HepG2 (cell line): ENCODE data around the gene AADAT. TPM values are rescaled to one million over a fixed set of nuclear protein-coding genes. Genes with fewer than 3 reads are reported as not detected.

Source experiments
- ARHGAP35 ChIP-seq: sonication (generic); formaldehyde crosslinking; IDR thresholded peaks from 2 replicates; pipeline ENCODE4 v1.9.0; 2022; ENCODE audit warnings: mild to moderate bottlenecking, inconsistent platforms, moderate library complexity, missing genetic modification reagents, borderline replicate concordance
- CHD2 ChIP-seq: IDR thresholded peaks from 2 replicates; pipeline ENCODE4 v1.6.1; 2011; ENCODE audit warnings: low read depth, low read length, improper control_type of control experiment
- ETV6 ChIP-seq: sonication (generic); formaldehyde crosslinking; conservative IDR thresholded peaks from 2 replicates; pipeline ENCODE4 v1.4.0; 2020; ENCODE audit warnings: missing genetic modification reagents
- HCFC1 ChIP-seq: fragments of 150-350 bp; IDR thresholded peaks from 2 replicates; pipeline ENCODE4 v1.6.1; 2014; ENCODE audit warnings: low read depth, low read length
- HINFP ChIP-seq: sonication (generic); formaldehyde crosslinking; IDR thresholded peaks from 2 replicates; pipeline ENCODE4 v1.4.0; 2020; ENCODE audit warnings: low read depth, mild to moderate bottlenecking, missing genetic modification reagents
- MED1 ChIP-seq: sonication (generic); formaldehyde crosslinking; IDR thresholded peaks from 2 replicates; pipeline ENCODE4 v1.4.0; 2020; ENCODE audit warnings: missing genetic modification reagents
- NFYC ChIP-seq: IDR thresholded peaks from 2 replicates; pipeline ENCODE4 v1.6.1; 2016; ENCODE audit warnings: missing genetic modification reagents, missing compliant biosample characterization
- SETDB1 ChIP-seq: sonication (generic); formaldehyde crosslinking; IDR thresholded peaks from 2 replicates; pipeline ENCODE4 v1.5.1; 2020; ENCODE audit warnings: missing genetic modification reagents, mild to moderate bottlenecking, borderline replicate concordance
- TAF15 ChIP-seq: fragments of 200-400 bp; formaldehyde crosslinking; IDR thresholded peaks from one replicate; pipeline ENCODE4 v1.6.1; 2018; ENCODE audit warnings: mild to moderate bottlenecking, low read depth, low read length; ENCODE audit not compliant: poor library complexity, severe bottlenecking
- TEF ChIP-seq: sonication (generic); formaldehyde crosslinking; IDR thresholded peaks from 2 replicates; pipeline ENCODE4 v1.5.0; 2020; ENCODE audit warnings: missing genetic modification reagents
- TFE3 ChIP-seq: IDR thresholded peaks from 2 replicates; pipeline ENCODE4 v1.6.1; 2016
- U2AF2 ChIP-seq: fragments of 200-400 bp; formaldehyde crosslinking; IDR thresholded peaks from 2 replicates; pipeline ENCODE4 v1.6.1; 2017; ENCODE audit warnings: low read depth, mild to moderate bottlenecking, low read length
- ZMYM3 ChIP-seq: sonication (generic); formaldehyde crosslinking; IDR thresholded peaks from 2 replicates; pipeline ENCODE4 v1.5.1; 2020; ENCODE audit warnings: mild to moderate bottlenecking, missing genetic modification reagents
- ZNF296 ChIP-seq: sonication (generic); formaldehyde crosslinking; conservative IDR thresholded peaks from 2 replicates; pipeline ENCODE4 v1.5.0; 2020; ENCODE audit warnings: mild to moderate bottlenecking, missing genetic modification reagents
- ZNF367 ChIP-seq: sonication (generic); formaldehyde crosslinking; IDR thresholded peaks from 2 replicates; pipeline ENCODE4 v1.4.0; 2020; ENCODE audit warnings: missing genetic modification reagents, borderline replicate concordance
- ZNF639 ChIP-seq: conservative IDR thresholded peaks from 2 replicates; pipeline ENCODE4 v1.6.1; 2018; ENCODE audit warnings: missing genetic modification reagents
- ZNF7 ChIP-seq: IDR thresholded peaks from 2 replicates; pipeline ENCODE4 v1.6.1; 2016; ENCODE audit warnings: missing biosample characterization, missing genetic modification reagents
- ZNF839 ChIP-seq: sonication (generic); formaldehyde crosslinking; IDR thresholded peaks from 2 replicates; pipeline ENCODE4 v1.4.0; 2020; ENCODE audit warnings: missing genetic modification reagents, mild to moderate bottlenecking, borderline replicate concordance
- ZSCAN12 ChIP-seq: sonication (generic); formaldehyde crosslinking; IDR thresholded peaks from 2 replicates; pipeline ENCODE4 v1.9.0; 2021; ENCODE audit warnings: mild to moderate bottlenecking, missing genetic modification reagents
- ZSCAN31 ChIP-seq: sonication (generic); formaldehyde crosslinking; IDR thresholded peaks from 2 replicates; pipeline ENCODE4 v1.5.0; 2020; ENCODE audit warnings: low read depth, mild to moderate bottlenecking, missing genetic modification reagents
- ZXDC ChIP-seq: sonication (generic); formaldehyde crosslinking; IDR thresholded peaks from 2 replicates; pipeline ENCODE4 v1.5.0; 2020; ENCODE audit warnings: mild to moderate bottlenecking, missing genetic modification reagents
- polyA plus RNA-seq, 8 experiments: library from polyadenylated mRNA; depleted of rRNA in 3 of 8; stranded (reverse) in 7 of 8; unstranded in 1 of 8; fragments of >200 nt; fragmentation: Illumina TruSeq in 4 of 8; extraction: Trizol in 4 of 8; gene quantifications; 2 replicates each; pipeline versions ENCODE4 v1.2.1 to v1.2.3, GENCODE V29; 2011 to 2016; ENCODE audit warnings: low read depth in 4 of 8, missing spikeins in 1 of 8, mixed read lengths in 1 of 8; ENCODE audit not compliant: insufficient read depth in 1 of 8
- total RNA-seq, 5 experiments: library from RNA; depleted of rRNA; stranded (reverse); fragments of >200 nt; fragmentation: Illumina TruSeq; extraction: Trizol; gene quantifications; 2 replicates each; pipeline ENCODE4 v1.2.3, GENCODE V29; 2016; ENCODE audit warnings: low read depth in 1 of 5

Gene AADAT
- total and polyA plus RNA-seq, 2 of the 13 experiments (the other 11 are each of a cell fraction or from before 2014, with no cell fraction given): 6.1 to 9.1 TPM

- TF ChIP-seq ZXDC (no peak; the same call in 1 of the 2 replicates), ZNF7 (no peak), TAF15 (no peak), SETDB1 (CRISPR knock-in tag) (no peak), TFE3 (peak; percentile 55), ARHGAP35 (CRISPR knock-in tag) (peak; percentile 93), ZNF839 (CRISPR knock-in tag) (peak; percentile 65; the same call in 1 of the 2 replicates), CHD2 (no peak), ZSCAN12 (CRISPR knock-in tag) (no peak; the same call in 1 of the 2 replicates), HCFC1 (no peak), ZSCAN31 (peak; percentile 45; the same call in 1 of the 2 replicates), U2AF2 (no peak), ZNF367 (CRISPR knock-in tag) (peak; percentile 79; the same call in 1 of the 2 replicates), TEF (CRISPR knock-in tag) (peak; percentile 82), ZMYM3 (CRISPR knock-in tag) (no peak), NFYC (CRISPR knock-in tag) (peak; percentile 21; the same call in 1 of the 2 replicates), HINFP (CRISPR knock-in tag) (0 out of 2 replicates have a peak, but pooled peaks have one; percentile 30), ZNF639 (peak; percentile 69; the same call in 1 of the 2 replicates), ETV6 (CRISPR knock-in tag) (no peak), ZNF296 (CRISPR knock-in tag) (no peak), MED1 (CRISPR knock-in tag) (no peak)
Measured at GRCh38 chr4:170027181-170027829, 62.5 kb downstream of the AADAT start (continued).
